GM21526 (cell line): Measurements from ENCODE around the gene ZNF134.

Experiments
- ATAC-seq: cut with Tn5 transposase; IDR thresholded peaks from one replicate; pipeline ENCODE4 v1.9.1; 2021; ENCODE audit warnings: moderate library complexity; ENCODE audit not compliant: unreplicated experiment, low FRiP score

Gene ZNF134

GRCh38 chr19:57613941-57614743 lies at the start of gene ZNF134:
Gene ZNF134, plus strand, starts transcription at chr19:57614242. Its CDS starts 5,227 bp downstream, at chr19:57619469.
- ATAC-seq, result peak; percentile 94

GRCh38 chr19:57566396-57567265 lies 47.4 kb upstream of the ZNF134 start:
- ATAC-seq, result no peak

- no peak for ATAC-seq
These were observed 43.3 kb upstream of the ZNF134 start for GRCh38 chr19:57570707-57571106.

- no peak for ATAC-seq
These were observed 41.6 kb upstream of the ZNF134 start for GRCh38 chr19:57572415-57572947.

- no peak for ATAC-seq
These were observed 37.4 kb upstream of the ZNF134 start for GRCh38 chr19:57576661-57577060.

GRCh38 chr19:57578487-57579205 lies 35.4 kb upstream of the ZNF134 start, which contains the start of gene ZNF416:
Gene ZNF416, minus strand, starts transcription at chr19:57578911. Its CDS starts 207 bp downstream, at chr19:57578704.
- ATAC-seq, result peak; percentile 88

GRCh38 chr19:57583104-57583520 lies 30.9 kb upstream of the ZNF134 start:
- ATAC-seq, result no peak

- ATAC-seq, result peak; percentile 45
These were observed 30.3 kb upstream of the ZNF134 start, which contains the start of gene ZIK1 for GRCh38 chr19:57583521-57584416. Gene ZIK1, plus strand, starts transcription at chr19:57584145. Its CDS starts 212 bp downstream, at chr19:57584357.

GRCh38 chr19:57587529-57587928 lies 26.5 kb upstream of the ZNF134 start:
- ATAC-seq, result no peak

GRCh38 chr19:57599377-57599760 lies 14.7 kb upstream of the ZNF134 start:
- peak; percentile 11 for ATAC-seq

GRCh38 chr19:57599761-57600383 lies 14.2 kb upstream of the ZNF134 start, which contains the start of gene ZNF530:
Gene ZNF530, plus strand, starts transcription at chr19:57599885. Its CDS starts 4,461 bp downstream, at chr19:57604346.
- peak; percentile 84 for ATAC-seq

GRCh38 chr19:57606931-57607330 lies 7.1 kb upstream of the ZNF134 start:
- ATAC-seq, result no peak

GRCh38 chr19:57611113-57611512 lies 2.9 kb upstream of the ZNF134 start:
- ATAC-seq, result no peak

GRCh38 chr19:57615346-57615745 lies 1.3 kb downstream of the ZNF134 start:
- ATAC-seq, result no peak

- no peak for ATAC-seq
These were observed 6.8 kb downstream of the ZNF134 start for GRCh38 chr19:57620673-57621348.

GRCh38 chr19:57623091-57623490 lies 9.0 kb downstream of the ZNF134 start:
- ATAC-seq, result no peak

GRCh38 chr19:57632987-57633831 lies 19.2 kb downstream of the ZNF134 start, which contains the start of gene ZNF211:
Gene ZNF211, plus strand, starts transcription at chr19:57633168. Its CDS starts 179 bp downstream, at chr19:57633347.
- ATAC-seq, result peak; percentile 82
